ENCODE measurements around the gene SERTAD4. TPM values are rescaled to one million over a fixed set of nuclear protein-coding genes. Genes with fewer than 3 reads are reported as not detected.

SERTAD4 gene
- total RNA-seq, 1 experiment from 2014 or later = 3.9 TPM

GRCh38 chr1:210248341-210248740 is 15.7 kb downstream of the SERTAD4 start:
- Mint-ChIP-seq H3K27me3 (ENCODE audit: low read depth) (peaks cover 22% of the 10 kb centered on the region), H3K4me1 (peaks cover 17 to 22% of the 10 kb centered on the region in 2 experiments), H3K4me3 (no peak overlapping the region), H3K27ac (no peak overlapping the region), H3K36me3 (ENCODE audit: insufficient read depth in 1 of 3, low read depth in 3 of 3) (no peaks in the 10 kb centered on the region), H3K9me3 (no peaks in the 10 kb centered on the region)
- Histone ChIP-seq H3K18ac (ENCODE audit: insufficient read length, low read depth, low read length) (no peak overlapping the region), H3K23ac (ENCODE audit: insufficient read length, low read depth, low read length) (no peak overlapping the region), H3K9me3 (ENCODE audit: control insufficient read depth, low read depth, low read length) (no peaks in the 10 kb centered on the region), H2BK20ac (ENCODE audit: low read depth, low read length, poor library complexity, severe bottlenecking) (no peak overlapping the region), H3K79me1 (ENCODE audit: insufficient read depth, low read depth, low read length, poor library complexity, severe bottlenecking) (no peaks in the 10 kb centered on the region), H2BK5ac (ENCODE audit: insufficient read length, low read length) (no peak overlapping the region), H4K8ac (replicated peaks; ENCODE audit: insufficient read length, low read depth, low read length) (no peak overlapping the region), H4K91ac (ENCODE audit: insufficient read length, low read depth, low read length) (no peak overlapping the region), H3T11ph (ENCODE audit: low read length) (no peak overlapping the region), H3K14ac (ENCODE audit: insufficient read depth, low read length) (no peak overlapping the region), H3K56ac (ENCODE audit: insufficient read length, low read depth, low read length) (no peak overlapping the region), H3K4ac (ENCODE audit: low read depth, low read length) (no peak overlapping the region), H4K5ac (ENCODE audit: insufficient read length, low read depth, low read length) (no peak overlapping the region), H3K4me2 (ENCODE audit: insufficient read depth, insufficient read length, low read length) (no peak overlapping the region), H3K4me1 (ENCODE audit: insufficient read depth, low read length) (peaks cover 4% of the 10 kb centered on the region; the same call in 1 of the 2 replicates), H3K27ac (ENCODE audit: insufficient read length, low read depth, low read length) (no peak overlapping the region), H2AK5ac (ENCODE audit: insufficient read length, low read length) (no peak overlapping the region), H4K20me1 (ENCODE audit: control insufficient read depth, insufficient read depth, insufficient read length) (no peaks in the 10 kb centered on the region), H2BK15ac (ENCODE audit: low read depth, low read length) (no peak overlapping the region), H2AFZ (ENCODE audit: low read length) (no peak overlapping the region), H3K27me3 (ENCODE audit: insufficient read depth, low read length) (no peaks in the 10 kb centered on the region), H2BK120ac (ENCODE audit: low read depth, low read length, poor library complexity, severe bottlenecking) (no peak overlapping the region), H3K23me2 (ENCODE audit: insufficient read length, low read depth, low read length, poor library complexity, severe bottlenecking) (peaks cover 26% of the 10 kb centered on the region), H3K9ac (ENCODE audit: extremely low read depth, insufficient read length, low read length) (no peak overlapping the region), H3K79me2 (ENCODE audit: insufficient read depth, low read length) (no peaks in the 10 kb centered on the region), H2BK12ac (ENCODE audit: insufficient read length, low read depth, low read length) (no peak overlapping the region)
- WGBS (ENCODE audit: extremely low coverage, insufficient read length, low lambda C conversion rate) = no CpG with 5 or more reads among the region's 4 CpGs
- no peak for DNase-seq
- no peak for TF ChIP-seq CTCF (conservative IDR thresholded peaks at IDR 0.05)

All from H9 (cell line).